ENCODE data around the gene ACP6. TPM values are rescaled to one million over a fixed set of nuclear protein-coding genes. Genes with fewer than 3 reads are reported as not detected.

The ACP6 gene
- total and polyA plus RNA-seq, 7 donors: 4.1 to 8.8 (median 5.3) TPM

GRCh38 chr1:147647796-147648633, 22.3 kb downstream of the ACP6 start:
- no peaks in the 10 kb centered on the region for H3K27me3 ChIP-seq (ENCODE audit: insufficient read depth in 3 of 3, low read length in 2 of 3)
- 83 to 87% (median 83%) methylated on average over 13 of the region's 13 CpGs for WGBS, 3 donors
- no peak for DNase-seq
- intact Hi-C loops (cut with DNase I): loop anchor here in 1 of 2 donors (2.0 to 10.0 kb wide), 2 partner anchors 29 to 373 kb away; no protein-coding TSS in a partner anchor
- no peak overlapping the region for H3K27ac ChIP-seq
- no peak for ATAC-seq
- H3K36me3 ChIP-seq (ENCODE audit: insufficient read depth in 1 of 2, low read depth in 1 of 2): peaks cover 8 to 88% of the 10 kb centered on the region in 2 donors
- peaks cover under 1% of the 10 kb centered on the region for H3K4me1 ChIP-seq
- H3K9me3 ChIP-seq: no peaks in the 10 kb centered on the region
- H3K4me3 ChIP-seq: no peak overlapping the region
- no peak for TF ChIP-seq CTCF (IDR thresholded peaks at IDR 0.05)

- TF ChIP-seq CTCF (IDR thresholded peaks at IDR 0.05): no peak
- no peak overlapping the region for H3K27ac ChIP-seq
- peaks cover 3 to 52% of the 10 kb centered on the region in 2 donors for H3K36me3 ChIP-seq (ENCODE audit: insufficient read depth in 1 of 2, low read depth in 1 of 2)
- WGBS, 3 donors: 94 to 97% (median 94%) methylated on average over 3 of the region's 3 CpGs
- peaks cover 17% of the 10 kb centered on the region for H3K4me1 ChIP-seq
- intact Hi-C loops (cut with DNase I): loop anchor here (2.0 to 10.0 kb wide), 5 partner anchors 58 to 369 kb away; no protein-coding TSS in a partner anchor
- no peak overlapping the region for H3K4me3 ChIP-seq
- DNase-seq (no peak), ATAC-seq (no peak)
- H3K27me3 ChIP-seq (ENCODE audit: insufficient read depth in 3 of 3, low read length in 2 of 3): no peaks in the 10 kb centered on the region
- no peaks in the 10 kb centered on the region for H3K9me3 ChIP-seq
These were observed 26.4 kb downstream of the ACP6 start for GRCh38 chr1:147643974-147644373.

- Histone ChIP-seq H3K9me3 (no peaks in the 10 kb centered on the region), H3K27me3 (ENCODE audit: insufficient read depth in 3 of 3, low read length in 2 of 3) (no peaks in the 10 kb centered on the region), H3K27ac (no peak overlapping the region), H3K4me1 (peaks cover 17% of the 10 kb centered on the region), H3K36me3 (ENCODE audit: insufficient read depth in 1 of 2, low read depth in 1 of 2) (peaks cover 0 to 32% of the 10 kb centered on the region in 2 donors), H3K4me3 (no peak overlapping the region)
- DNase-seq (no peak), ATAC-seq (peak; percentile 64 to 89 (median 72))
- peak; percentile 82 for TF ChIP-seq CTCF (IDR thresholded peaks at IDR 0.05)
- 54 to 68% (median 60%) methylated on average over 17 of the region's 17 CpGs for WGBS, 3 donors
- intact Hi-C loops (cut with DNase I): loop anchor here (1.0 to 10.0 kb wide), 7 partner anchors 60 to 367 kb away; no protein-coding TSS in a partner anchor
These were observed 28.4 kb downstream of the ACP6 start for GRCh38 chr1:147641695-147642592.

- intact Hi-C loops (cut with DNase I): loop anchor here (2.0 to 10.0 kb wide), 5 partner anchors 61 to 366 kb away; no protein-coding TSS in a partner anchor
- Histone ChIP-seq H3K4me1 (peaks cover 17% of the 10 kb centered on the region), H3K27ac (no peak overlapping the region), H3K27me3 (ENCODE audit: insufficient read depth in 3 of 3, low read length in 2 of 3) (no peaks in the 10 kb centered on the region), H3K36me3 (ENCODE audit: insufficient read depth in 1 of 2, low read depth in 1 of 2) (peaks cover 0 to 29% of the 10 kb centered on the region in 2 donors), H3K9me3 (no peaks in the 10 kb centered on the region), H3K4me3 (no peak overlapping the region)
- WGBS, 3 donors: 71 to 79% (median 74%) methylated on average over 8 of the region's 8 CpGs
- no peak for TF ChIP-seq CTCF (IDR thresholded peaks at IDR 0.05)
- DNase-seq (no peak), ATAC-seq (peak in 2 of 4 donors; percentile 10 to 29)
These were observed 29.0 kb downstream of the ACP6 start for GRCh38 chr1:147641291-147641690.

Data from psoas muscle (tissue), 8 donors.